K562 (cell line): ENCODE measurements around the gene CEP68. TPM values are rescaled to one million over a fixed set of nuclear protein-coding genes. Genes with fewer than 3 reads are reported as not detected.

ENCODE experiments used
- ATAC-seq: fragments of 200-7000 bp; cut with Tn5 transposase; 3 replicates; pipeline ENCODE4 v1.9.1; 2020; ENCODE audit warnings: moderate library complexity
- BruUV-seq: library from RNA; stranded (reverse); fragments of 400-500 nt; replicated peaks from 2 replicates; lab custom pipeline; 2021; lab: Mats Ljungman, UMichigan
- CTCF ChIA-PET: fragments of 300-600 bp; formaldehyde crosslinking; extraction: SDS; loops from one replicate; lab custom pipeline; 2021; ENCODE audit warnings: low intra/inter-chr PET ratio; lab: Yijun Ruan, JAX
- POLR2A ChIA-PET: fragments of 300-600, 350-650 bp; sonication (Branson Sonifier 250); formaldehyde crosslinking; extraction: SDS; loops from one replicate; lab custom pipeline; 2021; ENCODE audit warnings: antibody characterized with exemption, inconsistent platforms; lab: Yijun Ruan, JAX
- DNase-seq, 4 experiments: peaks; one replicate each; pipeline versions ENCODE4 v3.0.0 to v3.0.0-alpha.2; 2011 to 2018; ENCODE audit warnings: low spot score in 3 of 4, mixed read lengths in 3 of 4; ENCODE audit errors: extremely low read depth in 1 of 4
- FAIRE-seq: peaks from 2 replicates; lab custom pipeline; 2011; peaks lifted over from hg19 to GRCh38; lab: Jason Lieb, UNC
- H2AFZ ChIP-seq: 2 replicates; pipeline ENCODE4 v1.6.0; 2011; ENCODE audit warnings: low read depth, low read length, control low read depth, inconsistent platforms
- H3K27ac ChIP-seq: fragments of 200-600 bp; 3 replicates; pipeline ENCODE4 v1.8.0; 2011; ENCODE audit warnings: low read depth, mild to moderate bottlenecking, control low read depth, inconsistent platforms, low read length, moderate library complexity, mixed read lengths; ENCODE audit errors: extremely low read depth
- H3K27me3 ChIP-seq, 2 experiments: fragments of 300-600 bp in 1 of 2; 2 replicates in 1 of 2; 3 replicates in 1 of 2; pipeline versions ENCODE4 v1.6.0 to v1.8.0; 2011; ENCODE audit warnings: inconsistent platforms in 2 of 2, low read length in 2 of 2, mild to moderate bottlenecking in 1 of 2, mixed read lengths in 1 of 2, moderate library complexity in 1 of 2; ENCODE audit not compliant: control insufficient read depth in 2 of 2, insufficient read depth in 2 of 2
- H3K36me3 ChIP-seq: fragments of 300-600 bp; 3 replicates; pipeline ENCODE4 v1.8.0; 2011; ENCODE audit warnings: mild to moderate bottlenecking, low read length, inconsistent platforms; ENCODE audit not compliant: control insufficient read depth, insufficient read depth
- H3K4me1 ChIP-seq, 2 experiments: fragments of 200-600 bp in 1 of 2; replicated peaks in 1 of 2; 2 replicates in 1 of 2; 3 replicates in 1 of 2; pipeline versions ENCODE4 v1.5.1 to v1.8.0; 2011; ENCODE audit warnings: inconsistent platforms in 2 of 2, low read length in 2 of 2, mild to moderate bottlenecking in 1 of 2, mixed read lengths in 1 of 2, moderate library complexity in 1 of 2; ENCODE audit not compliant: control insufficient read depth in 2 of 2, insufficient read depth in 2 of 2
- H3K4me2 ChIP-seq: 2 replicates; pipeline ENCODE4 v1.6.1; 2011; ENCODE audit warnings: low read length, control low read depth, inconsistent platforms, mixed read lengths; ENCODE audit not compliant: insufficient read depth
- H3K4me3 ChIP-seq: fragments of 200-600 bp; sonication (generic), shearing (Covaris generic); 2 replicates; pipeline ENCODE4 v1.5.1; 2016; ENCODE audit warnings: control low read depth, inconsistent platforms
- H3K79me2 ChIP-seq: fragments of 200-600 bp; 3 replicates; pipeline ENCODE4 v1.8.0; 2011; ENCODE audit warnings: low read length, inconsistent platforms; ENCODE audit not compliant: control insufficient read depth, insufficient read depth
- H3K9ac ChIP-seq, 2 experiments: 2 replicates each; pipeline versions ENCODE4 v1.6.0 to v1.6.1; 2011; ENCODE audit warnings: low read depth in 2 of 2, low read length in 2 of 2, control low read depth in 1 of 2, inconsistent platforms in 1 of 2, mild to moderate bottlenecking in 1 of 2, mixed read lengths in 1 of 2; ENCODE audit not compliant: insufficient read depth in 1 of 2
- H3K9me1 ChIP-seq: one replicate; pipeline ENCODE4 v1.6.0; 2011; ENCODE audit warnings: inconsistent platforms, mild to moderate bottlenecking, low read length, moderate library complexity; ENCODE audit not compliant: control insufficient read depth, insufficient read depth
- H3K9me3 ChIP-seq: replicated peaks from 2 replicates; pipeline ENCODE4 v1.5.1; 2011; ENCODE audit warnings: low read depth, low read length, inconsistent platforms; ENCODE audit not compliant: control insufficient read depth, insufficient read depth
- H4K20me1 ChIP-seq: replicated peaks from 2 replicates; pipeline ENCODE4 v1.6.1; 2011; ENCODE audit warnings: low read length, inconsistent platforms, mixed read lengths; ENCODE audit not compliant: control insufficient read depth, insufficient read depth
- BACH1 ChIP-seq: fragments of 200-800 bp; sonication (Bioruptor generic); IDR thresholded peaks from 2 replicates; pipeline ENCODE4 v1.6.1; 2016; ENCODE audit warnings: missing genetic modification characterization, missing compliant biosample characterization
- CBFB ChIP-seq: sonication (generic); formaldehyde crosslinking; IDR thresholded peaks from 2 replicates; pipeline ENCODE4 v1.4.0; 2020; ENCODE audit warnings: mild to moderate bottlenecking, missing genetic modification reagents
- IRF2 ChIP-seq: sonication (generic); formaldehyde crosslinking; IDR thresholded peaks from 2 replicates; pipeline ENCODE4 v1.8.1; 2022; ENCODE audit warnings: mild to moderate bottlenecking, missing genetic modification reagents
- SIRT6 ChIP-seq: IDR thresholded peaks from one replicate; pipeline ENCODE4 v1.6.1; 2012; ENCODE audit warnings: low read depth, mild to moderate bottlenecking, control low read depth, inconsistent platforms, low read length, moderate library complexity
- TBP ChIP-seq: optimal IDR thresholded peaks from 2 replicates; pipeline ENCODE3; 2011; ENCODE audit warnings: low read depth, low read length, improper control_type of control experiment
- TFAP4 ChIP-seq: sonication (generic); formaldehyde crosslinking; IDR thresholded peaks from 2 replicates; pipeline ENCODE4 v1.8.0; 2022; ENCODE audit warnings: missing genetic modification reagents, mild to moderate bottlenecking, moderate library complexity, borderline replicate concordance
- XRCC3 ChIP-seq: fragments of 450-650 bp; IDR thresholded peaks from 2 replicates; pipeline ENCODE4 v1.6.1; 2017; ENCODE audit warnings: mild to moderate bottlenecking, moderate library complexity
- ZNF785 ChIP-seq: fragments of 250-450 bp; sonication (Bioruptor Pico); IDR thresholded peaks from 2 replicates; pipeline ENCODE4 v1.4.0; 2020; ENCODE audit warnings: mild to moderate bottlenecking
- whole genome bisulfite sequencing: fragments of 100-300 bp; shearing (Covaris generic); methylation state at CpG from one replicate; pipeline ENCODE4 v1.1.6; 2016; ENCODE audit warnings: low coverage, mixed read lengths; ENCODE audit not compliant: insufficient coverage; ENCODE audit errors: missing lambda C conversion rate; 5-methylcytosine and 5-hydroxymethylcytosine counted together
- in situ Hi-C: fragments of 300-500 bp; cut with MboI; formaldehyde crosslinking; loops from 4 replicates; pipeline ENCODE4 v1.15.0; 2018; ENCODE audit warnings: inconsistent platforms, mixed read lengths
- intact Hi-C: fragments of 100-400 bp; cut with micrococcal nuclease; formaldehyde crosslinking; loops from 2 replicates; pipeline ENCODE4 v1.14.2; 2022
- polyA plus RNA-seq, 8 experiments: library from polyadenylated mRNA; depleted of rRNA in 4 of 8; stranded (reverse) in 5 of 8; unstranded in 3 of 8; fragments of >200 nt; fragmentation: Nextera tagmentation in 2 of 8; fragmentation: Illumina TruSeq in 1 of 8; extraction: Ambion mirVana in 2 of 8; extraction: Trizol in 1 of 8; gene quantifications; 2 replicates each; pipeline versions ENCODE4 v1.2.1 to v1.2.3, GENCODE V29; 2011 to 2014; ENCODE audit warnings: inconsistent platforms in 1 of 8, missing spikeins in 1 of 8
- total RNA-seq, 7 experiments: library from RNA; depleted of rRNA in 6 of 7; stranded (reverse); fragments of >200 nt in 6 of 7; fragmentation: Illumina TruSeq in 2 of 7; extraction: Trizol in 2 of 7; gene quantifications; 2 replicates each; pipeline versions ENCODE4 v1.2.1 to v1.2.3, GENCODE V29; 2011 to 2021; ENCODE audit warnings: low replicate concordance in 1 of 7
- TF ChIP-seq, protein P1 (sequence below): sonication (generic); formaldehyde crosslinking; IDR thresholded peaks from 2 replicates; pipeline ENCODE4 v1.8.1; 2023; ENCODE audit warnings: mild to moderate bottlenecking, missing genetic modification reagents
- TF ChIP-seq, protein P2 (sequence below): fragments of 450-650 bp; formaldehyde crosslinking; IDR thresholded peaks from 2 replicates; pipeline ENCODE4 v1.4.0; 2022; ENCODE audit warnings: mild to moderate bottlenecking, moderate library complexity
- TF ChIP-seq, protein P3 (sequence below): fragments of 450-650 bp; formaldehyde crosslinking; IDR thresholded peaks from 2 replicates; pipeline ENCODE4 v1.4.0; 2022; ENCODE audit warnings: missing genetic modification characterization
- TF ChIP-seq, protein P4 (sequence below): sonication (generic); formaldehyde crosslinking; IDR thresholded peaks from 2 replicates; pipeline ENCODE4 v1.8.0; 2022; ENCODE audit warnings: mild to moderate bottlenecking, missing genetic modification reagents

Gene CEP68
- total and polyA plus RNA-seq, 9 of the 15 experiments (the other 6 are each of a cell fraction or from before 2014, with no cell fraction given): 1.4 to 8.5 (median 5.2) TPM

DNA sequence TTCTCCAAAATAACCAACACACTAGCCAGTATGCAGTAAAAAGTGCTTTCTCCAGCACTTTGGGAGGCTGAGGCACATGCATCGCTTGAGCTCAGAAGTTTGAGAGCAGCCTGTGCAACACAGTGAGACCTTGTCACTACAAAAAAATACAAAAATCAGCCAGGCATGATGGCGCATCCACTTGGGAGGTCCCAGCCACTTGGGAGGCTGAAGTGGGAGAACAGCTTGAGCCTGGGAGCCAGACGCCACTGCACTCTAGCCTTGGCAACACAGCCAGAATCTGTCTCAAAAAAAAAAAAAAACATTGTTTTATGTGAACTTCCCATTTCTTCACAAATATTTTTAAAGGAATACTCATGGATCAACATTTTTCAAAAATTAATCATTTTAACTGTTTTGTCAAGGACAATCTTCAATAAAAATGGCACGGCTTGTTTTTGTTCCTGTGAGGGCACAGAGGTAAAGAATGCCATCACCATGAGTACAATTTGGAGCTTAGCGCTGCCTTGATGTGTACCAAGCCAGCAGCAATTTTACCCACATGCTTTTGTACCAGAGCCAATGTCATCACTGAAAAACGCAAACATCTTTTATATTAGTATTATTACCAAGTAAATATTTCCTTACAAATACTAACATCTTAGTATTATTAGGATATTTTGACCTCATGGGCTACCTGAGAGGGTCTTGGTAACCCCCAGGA, 46.9 kb downstream of the CEP68 start:
- no peaks in the 10 kb centered on the region for H3K27me3 ChIP-seq
- CTCF ChIA-PET: no interaction called here
- no peak for ATAC-seq
- TF ChIP-seq, protein P1, sequence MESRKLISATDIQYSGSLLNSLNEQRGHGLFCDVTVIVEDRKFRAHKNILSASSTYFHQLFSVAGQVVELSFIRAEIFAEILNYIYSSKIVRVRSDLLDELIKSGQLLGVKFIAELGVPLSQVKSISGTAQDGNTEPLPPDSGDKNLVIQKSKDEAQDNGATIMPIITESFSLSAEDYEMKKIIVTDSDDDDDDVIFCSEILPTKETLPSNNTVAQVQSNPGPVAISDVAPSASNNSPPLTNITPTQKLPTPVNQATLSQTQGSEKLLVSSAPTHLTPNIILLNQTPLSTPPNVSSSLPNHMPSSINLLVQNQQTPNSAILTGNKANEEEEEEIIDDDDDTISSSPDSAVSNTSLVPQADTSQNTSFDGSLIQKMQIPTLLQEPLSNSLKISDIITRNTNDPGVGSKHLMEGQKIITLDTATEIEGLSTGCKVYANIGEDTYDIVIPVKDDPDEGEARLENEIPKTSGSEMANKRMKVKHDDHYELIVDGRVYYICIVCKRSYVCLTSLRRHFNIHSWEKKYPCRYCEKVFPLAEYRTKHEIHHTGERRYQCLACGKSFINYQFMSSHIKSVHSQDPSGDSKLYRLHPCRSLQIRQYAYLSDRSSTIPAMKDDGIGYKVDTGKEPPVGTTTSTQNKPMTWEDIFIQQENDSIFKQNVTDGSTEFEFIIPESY (CRISPR knock-in tag): no peak
- TF ChIP-seq, protein P2, sequence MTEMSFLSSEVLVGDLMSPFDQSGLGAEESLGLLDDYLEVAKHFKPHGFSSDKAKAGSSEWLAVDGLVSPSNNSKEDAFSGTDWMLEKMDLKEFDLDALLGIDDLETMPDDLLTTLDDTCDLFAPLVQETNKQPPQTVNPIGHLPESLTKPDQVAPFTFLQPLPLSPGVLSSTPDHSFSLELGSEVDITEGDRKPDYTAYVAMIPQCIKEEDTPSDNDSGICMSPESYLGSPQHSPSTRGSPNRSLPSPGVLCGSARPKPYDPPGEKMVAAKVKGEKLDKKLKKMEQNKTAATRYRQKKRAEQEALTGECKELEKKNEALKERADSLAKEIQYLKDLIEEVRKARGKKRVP (CRISPR knock-in tag): no peak
- no peak for TF ChIP-seq TBP
- TF ChIP-seq TFAP4 (CRISPR knock-in tag): no peak
- TF ChIP-seq BACH1 (tag): no peak
- TF ChIP-seq, protein P3, sequence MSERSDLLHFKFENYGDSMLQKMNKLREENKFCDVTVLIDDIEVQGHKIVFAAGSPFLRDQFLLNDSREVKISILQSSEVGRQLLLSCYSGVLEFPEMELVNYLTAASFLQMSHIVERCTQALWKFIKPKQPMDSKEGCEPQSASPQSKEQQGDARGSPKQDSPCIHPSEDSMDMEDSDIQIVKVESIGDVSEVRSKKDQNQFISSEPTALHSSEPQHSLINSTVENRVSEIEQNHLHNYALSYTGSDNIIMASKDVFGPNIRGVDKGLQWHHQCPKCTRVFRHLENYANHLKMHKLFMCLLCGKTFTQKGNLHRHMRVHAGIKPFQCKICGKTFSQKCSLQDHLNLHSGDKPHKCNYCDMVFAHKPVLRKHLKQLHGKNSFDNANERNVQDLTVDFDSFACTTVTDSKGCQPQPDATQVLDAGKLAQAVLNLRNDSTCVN: no peak
- no peak for TF ChIP-seq IRF2 (CRISPR knock-in tag)
- TF ChIP-seq SIRT6: no peak
- no peak for TF ChIP-seq XRCC3
- no peak for TF ChIP-seq CBFB (CRISPR knock-in tag)
- TF ChIP-seq ZNF785: no peak
- TF ChIP-seq, protein P4, sequence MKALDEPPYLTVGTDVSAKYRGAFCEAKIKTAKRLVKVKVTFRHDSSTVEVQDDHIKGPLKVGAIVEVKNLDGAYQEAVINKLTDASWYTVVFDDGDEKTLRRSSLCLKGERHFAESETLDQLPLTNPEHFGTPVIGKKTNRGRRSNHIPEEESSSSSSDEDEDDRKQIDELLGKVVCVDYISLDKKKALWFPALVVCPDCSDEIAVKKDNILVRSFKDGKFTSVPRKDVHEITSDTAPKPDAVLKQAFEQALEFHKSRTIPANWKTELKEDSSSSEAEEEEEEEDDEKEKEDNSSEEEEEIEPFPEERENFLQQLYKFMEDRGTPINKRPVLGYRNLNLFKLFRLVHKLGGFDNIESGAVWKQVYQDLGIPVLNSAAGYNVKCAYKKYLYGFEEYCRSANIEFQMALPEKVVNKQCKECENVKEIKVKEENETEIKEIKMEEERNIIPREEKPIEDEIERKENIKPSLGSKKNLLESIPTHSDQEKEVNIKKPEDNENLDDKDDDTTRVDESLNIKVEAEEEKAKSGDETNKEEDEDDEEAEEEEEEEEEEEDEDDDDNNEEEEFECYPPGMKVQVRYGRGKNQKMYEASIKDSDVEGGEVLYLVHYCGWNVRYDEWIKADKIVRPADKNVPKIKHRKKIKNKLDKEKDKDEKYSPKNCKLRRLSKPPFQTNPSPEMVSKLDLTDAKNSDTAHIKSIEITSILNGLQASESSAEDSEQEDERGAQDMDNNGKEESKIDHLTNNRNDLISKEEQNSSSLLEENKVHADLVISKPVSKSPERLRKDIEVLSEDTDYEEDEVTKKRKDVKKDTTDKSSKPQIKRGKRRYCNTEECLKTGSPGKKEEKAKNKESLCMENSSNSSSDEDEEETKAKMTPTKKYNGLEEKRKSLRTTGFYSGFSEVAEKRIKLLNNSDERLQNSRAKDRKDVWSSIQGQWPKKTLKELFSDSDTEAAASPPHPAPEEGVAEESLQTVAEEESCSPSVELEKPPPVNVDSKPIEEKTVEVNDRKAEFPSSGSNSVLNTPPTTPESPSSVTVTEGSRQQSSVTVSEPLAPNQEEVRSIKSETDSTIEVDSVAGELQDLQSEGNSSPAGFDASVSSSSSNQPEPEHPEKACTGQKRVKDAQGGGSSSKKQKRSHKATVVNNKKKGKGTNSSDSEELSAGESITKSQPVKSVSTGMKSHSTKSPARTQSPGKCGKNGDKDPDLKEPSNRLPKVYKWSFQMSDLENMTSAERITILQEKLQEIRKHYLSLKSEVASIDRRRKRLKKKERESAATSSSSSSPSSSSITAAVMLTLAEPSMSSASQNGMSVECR (CRISPR knock-in tag): no peak

More for the DNA sequence above, 46.9 kb downstream of the CEP68 start:
- Histone ChIP-seq H3K27ac (no peak overlapping the region), H3K9me3 (no peaks in the 10 kb centered on the region), H3K9me1 (no peaks in the 10 kb centered on the region), H2AFZ (no peak overlapping the region), H3K79me2 (peaks cover 64% of the 10 kb centered on the region), H3K36me3 (peaks cover 62% of the 10 kb centered on the region; the same call in 2 of the 3 replicates), H3K4me3 (no peak overlapping the region), H4K20me1 (no peaks in the 10 kb centered on the region), H3K4me1 (no peaks in the 10 kb centered on the region), H3K9ac (no peak overlapping the region), H3K4me2 (no peak overlapping the region)
- BruUV-seq: no TSS peak
- DNase-seq: no peak
- in situ Hi-C loops (no loop called here), intact Hi-C loops (no loop called here)
- POLR2A ChIA-PET: interaction anchor here (1.4 to 1.5 kb wide), 2 partner anchors 11 to 20 kb away, joined by 3 to 4 read pairs; no protein-coding TSS in a partner anchor
- FAIRE-seq: no peak
- 95% methylated on average over 5 of the region's 6 CpGs for WGBS
